Measurements from ENCODE around the gene PLK3.

DNA sequence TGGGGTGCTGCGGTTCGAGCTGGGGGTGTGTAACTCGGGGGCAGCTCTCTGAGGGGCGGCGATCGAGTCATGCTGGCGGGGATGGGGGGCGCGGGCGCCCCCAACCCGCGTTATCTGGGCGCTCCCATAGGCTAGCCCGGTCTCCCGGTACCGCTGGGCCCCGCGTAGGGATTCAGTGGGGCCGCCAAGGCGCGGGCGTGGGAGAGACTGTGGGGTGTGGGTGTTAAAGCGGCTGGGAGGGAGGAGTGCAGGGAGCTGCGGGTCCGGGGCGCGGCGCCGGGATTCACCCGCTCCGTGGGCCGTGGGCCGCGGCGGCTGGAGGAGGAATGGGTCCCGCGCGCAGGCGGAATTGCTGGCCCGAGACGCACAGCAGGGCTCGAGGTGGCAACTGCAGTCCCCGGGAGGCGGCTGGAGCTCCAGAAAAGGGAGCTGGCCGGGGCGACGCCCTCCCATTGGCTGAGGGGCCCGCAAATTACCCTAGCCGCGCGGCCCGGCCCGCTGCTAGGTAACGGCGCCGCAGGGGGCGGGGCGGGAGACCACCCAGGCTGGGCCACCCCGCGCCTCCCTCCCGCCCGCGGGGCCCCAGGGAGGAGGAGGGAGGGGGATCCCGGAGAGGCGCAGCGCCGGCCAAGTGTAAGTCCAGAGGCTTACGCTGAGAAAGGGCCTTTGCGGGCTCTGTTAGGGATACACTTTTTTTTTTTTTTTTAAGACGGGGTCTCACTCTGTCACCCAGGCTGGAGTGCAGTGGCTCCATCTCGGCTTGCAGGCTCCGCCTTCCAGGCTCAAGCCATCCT lies 42.9 kb downstream of the PLK3 start, which contains the start of gene PTCH2:
- TF ChIP-seq, protein P1, sequence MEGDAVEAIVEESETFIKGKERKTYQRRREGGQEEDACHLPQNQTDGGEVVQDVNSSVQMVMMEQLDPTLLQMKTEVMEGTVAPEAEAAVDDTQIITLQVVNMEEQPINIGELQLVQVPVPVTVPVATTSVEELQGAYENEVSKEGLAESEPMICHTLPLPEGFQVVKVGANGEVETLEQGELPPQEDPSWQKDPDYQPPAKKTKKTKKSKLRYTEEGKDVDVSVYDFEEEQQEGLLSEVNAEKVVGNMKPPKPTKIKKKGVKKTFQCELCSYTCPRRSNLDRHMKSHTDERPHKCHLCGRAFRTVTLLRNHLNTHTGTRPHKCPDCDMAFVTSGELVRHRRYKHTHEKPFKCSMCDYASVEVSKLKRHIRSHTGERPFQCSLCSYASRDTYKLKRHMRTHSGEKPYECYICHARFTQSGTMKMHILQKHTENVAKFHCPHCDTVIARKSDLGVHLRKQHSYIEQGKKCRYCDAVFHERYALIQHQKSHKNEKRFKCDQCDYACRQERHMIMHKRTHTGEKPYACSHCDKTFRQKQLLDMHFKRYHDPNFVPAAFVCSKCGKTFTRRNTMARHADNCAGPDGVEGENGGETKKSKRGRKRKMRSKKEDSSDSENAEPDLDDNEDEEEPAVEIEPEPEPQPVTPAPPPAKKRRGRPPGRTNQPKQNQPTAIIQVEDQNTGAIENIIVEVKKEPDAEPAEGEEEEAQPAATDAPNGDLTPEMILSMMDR (IDR thresholded peaks at IDR 0.05; ENCODE audit: extremely low read depth in 1 of 2, insufficient read depth in 1 of 2, low read depth in 1 of 2, low read length in 2 of 2), result no peak
- no peak for TF ChIP-seq POLR2A (IDR thresholded peaks at IDR 0.05; ENCODE audit: low read depth, low read length)
